LNCaP clone FGC (cell line): ENCODE measurements around the gene CCNT1.
"Not testable (repeated sequence)": the region's sequence is repeated elsewhere in the genome, so short reads cannot be mapped to it uniquely, and the experiment has no call there.

Experiments used
- DNase-seq: peaks from one replicate; pipeline ENCODE4 v3.0.0-alpha.2; 2011; ENCODE audit warnings: low read depth
- H3K4me3 ChIP-seq: 2 replicates; pipeline ENCODE4 v1.5.1; 2011; ENCODE audit warnings: mild to moderate bottlenecking, low read depth, low read length, control low read depth
- TF ChIP-seq, protein P1 (sequence below): IDR thresholded peaks from 2 replicates; pipeline ENCODE4 v1.5.1; 2012; ENCODE audit warnings: mild to moderate bottlenecking; ENCODE audit not compliant: control insufficient read depth, insufficient read depth; ENCODE audit errors: extremely low read depth

CCNT1 gene

DNA sequence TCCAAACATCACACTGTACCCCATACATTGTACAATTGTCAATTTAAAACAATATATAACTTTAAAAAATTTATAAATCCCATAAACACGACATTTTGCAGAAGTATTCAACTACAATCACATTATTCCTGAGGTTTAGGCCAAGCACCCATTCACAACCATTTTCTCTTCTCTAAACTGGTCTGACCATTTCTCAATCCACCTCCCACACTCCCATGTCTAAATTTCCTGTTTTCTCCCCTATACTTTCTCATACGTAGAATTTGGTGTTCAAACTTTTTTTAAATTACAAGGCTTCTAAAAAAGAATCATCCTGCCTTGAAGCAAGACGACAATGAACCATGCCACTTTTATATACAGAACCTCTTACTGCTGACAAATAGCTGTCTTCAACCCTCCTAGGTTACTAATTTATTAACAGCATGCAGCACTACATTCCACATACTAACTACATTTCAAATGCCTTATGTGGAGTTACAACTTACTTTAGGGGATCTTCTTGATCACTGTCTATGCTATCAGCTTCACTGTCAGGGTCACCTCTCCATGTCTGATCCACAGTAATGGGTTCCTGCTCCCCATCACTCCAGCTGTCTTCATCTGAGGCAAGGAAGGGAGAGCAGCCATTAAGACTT is 37.8 kb downstream of the CCNT1 start:
- DNase-seq: no peak
- TF ChIP-seq, protein P1, sequence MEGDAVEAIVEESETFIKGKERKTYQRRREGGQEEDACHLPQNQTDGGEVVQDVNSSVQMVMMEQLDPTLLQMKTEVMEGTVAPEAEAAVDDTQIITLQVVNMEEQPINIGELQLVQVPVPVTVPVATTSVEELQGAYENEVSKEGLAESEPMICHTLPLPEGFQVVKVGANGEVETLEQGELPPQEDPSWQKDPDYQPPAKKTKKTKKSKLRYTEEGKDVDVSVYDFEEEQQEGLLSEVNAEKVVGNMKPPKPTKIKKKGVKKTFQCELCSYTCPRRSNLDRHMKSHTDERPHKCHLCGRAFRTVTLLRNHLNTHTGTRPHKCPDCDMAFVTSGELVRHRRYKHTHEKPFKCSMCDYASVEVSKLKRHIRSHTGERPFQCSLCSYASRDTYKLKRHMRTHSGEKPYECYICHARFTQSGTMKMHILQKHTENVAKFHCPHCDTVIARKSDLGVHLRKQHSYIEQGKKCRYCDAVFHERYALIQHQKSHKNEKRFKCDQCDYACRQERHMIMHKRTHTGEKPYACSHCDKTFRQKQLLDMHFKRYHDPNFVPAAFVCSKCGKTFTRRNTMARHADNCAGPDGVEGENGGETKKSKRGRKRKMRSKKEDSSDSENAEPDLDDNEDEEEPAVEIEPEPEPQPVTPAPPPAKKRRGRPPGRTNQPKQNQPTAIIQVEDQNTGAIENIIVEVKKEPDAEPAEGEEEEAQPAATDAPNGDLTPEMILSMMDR: no peak
- H3K4me3 ChIP-seq: no peak overlapping the region

DNA sequence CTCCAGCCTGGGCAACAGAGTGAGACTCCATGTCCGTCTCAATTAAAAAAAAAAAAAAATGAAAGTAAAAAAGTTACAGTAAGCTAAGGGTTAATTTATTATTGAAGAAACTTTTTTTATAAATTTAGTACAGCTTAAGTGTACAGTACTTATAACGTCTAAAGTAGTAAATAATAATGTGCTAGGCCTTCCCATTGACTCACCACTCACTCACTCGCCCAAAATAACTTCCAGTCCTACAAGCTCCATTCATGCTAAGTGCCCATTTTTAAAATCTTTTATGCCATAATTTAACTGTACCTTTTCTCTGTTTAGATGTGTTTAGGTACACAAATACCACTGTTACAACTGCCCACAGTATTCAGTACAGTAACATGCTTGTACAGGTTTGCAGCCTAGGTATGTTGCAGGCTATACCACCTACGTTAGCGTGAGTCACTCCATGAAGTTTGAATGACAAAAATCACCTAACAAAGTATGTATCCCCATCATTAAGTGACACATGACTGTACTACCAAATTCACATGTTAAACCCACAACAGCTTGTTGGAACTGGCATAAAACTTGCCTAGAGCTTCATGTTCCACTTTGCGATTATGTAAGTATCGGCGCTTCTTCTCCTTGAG is 45.2 kb downstream of the CCNT1 start:
- TF ChIP-seq, protein P1: no peak
- no peak for DNase-seq
- H3K4me3 ChIP-seq: no peak overlapping the region

DNA sequence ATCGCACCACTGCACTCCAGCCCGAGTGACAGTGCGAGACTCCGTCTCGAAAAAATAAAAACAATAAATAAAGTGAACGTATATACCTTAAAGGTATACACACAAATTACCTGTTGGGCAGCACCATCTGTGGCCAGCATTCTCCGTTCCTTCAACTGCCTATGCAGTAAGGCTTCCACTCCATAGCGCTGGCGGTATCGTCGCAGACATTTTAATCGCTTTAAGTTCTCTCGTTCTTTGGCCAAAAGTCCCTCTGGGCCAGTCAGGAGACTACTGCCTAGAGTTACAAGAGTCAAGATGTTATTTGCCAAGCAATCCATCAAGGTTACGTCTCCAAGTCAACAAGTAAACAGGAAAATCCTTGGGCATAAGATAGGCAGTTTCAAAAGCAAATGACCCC is 47.5 kb downstream of the CCNT1 start:
- no peak overlapping the region for H3K4me3 ChIP-seq
- no peak for DNase-seq
- TF ChIP-seq, protein P1: no peak

DNA sequence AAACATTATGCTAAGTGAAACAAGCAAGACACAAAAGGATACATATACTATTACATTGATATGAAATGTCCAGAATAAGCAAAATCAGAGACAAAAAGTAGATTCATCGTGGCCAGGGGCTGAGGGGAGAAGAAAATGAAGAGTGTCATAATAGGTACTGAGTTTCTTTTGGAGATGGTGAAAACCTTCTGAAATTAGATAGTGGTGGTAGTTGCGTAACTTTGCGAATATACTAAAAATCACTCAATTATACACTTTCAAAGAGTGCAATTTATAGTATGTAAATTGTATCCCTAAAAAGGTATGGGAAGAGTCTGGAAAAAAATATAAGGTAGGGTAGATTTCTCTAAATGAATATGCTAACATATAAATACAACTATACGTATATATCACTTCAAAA is 56.6 kb downstream of the CCNT1 start:
- no peak overlapping the region for H3K4me3 ChIP-seq
- DNase-seq: no peak
- TF ChIP-seq, protein P1: no peak

DNA sequence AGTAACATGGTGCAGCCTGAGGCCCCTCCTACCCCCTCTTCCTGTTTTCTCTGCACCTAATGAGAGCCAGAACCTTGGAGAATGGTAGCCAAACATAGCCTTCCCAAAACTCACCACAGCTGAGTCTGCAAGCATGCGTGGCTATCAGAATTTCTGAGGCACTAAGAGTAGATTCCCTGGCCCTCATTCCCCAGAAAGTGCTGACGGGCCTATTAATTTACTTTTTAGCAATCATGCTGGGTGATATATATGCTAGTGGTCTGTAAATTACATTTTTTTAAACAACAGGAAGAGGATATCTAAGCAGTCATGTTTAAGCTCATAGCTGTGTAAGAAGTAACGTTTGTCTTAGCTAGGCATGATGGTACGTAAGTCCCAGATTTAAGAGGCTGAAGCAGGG is 64.8 kb downstream of the CCNT1 start:
- H3K4me3 ChIP-seq: no peak overlapping the region
- TF ChIP-seq, protein P1: no peak
- no peak for DNase-seq

DNA sequence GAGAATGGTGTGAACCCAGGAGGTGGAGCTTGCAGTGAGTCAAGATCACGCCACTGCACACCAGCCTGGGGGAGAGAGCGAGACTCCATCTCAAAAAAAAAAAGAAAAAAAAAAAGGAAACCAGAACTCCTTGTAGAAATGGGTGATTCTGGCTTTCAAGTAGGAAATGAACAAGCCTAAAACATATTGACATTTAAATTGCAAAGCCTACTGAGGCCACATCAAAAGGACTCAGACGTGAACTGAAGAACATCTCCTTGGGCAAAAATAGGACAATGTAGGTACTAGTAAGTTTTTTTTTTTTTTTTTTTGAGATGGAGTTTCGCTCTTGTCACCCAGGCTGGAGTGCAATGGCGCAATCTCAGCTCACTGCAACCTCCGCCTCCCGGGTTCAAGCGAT is 71.2 kb downstream of the CCNT1 start:
- not testable (repeated sequence) for DNase-seq, H3K4me3 ChIP-seq

DNA sequence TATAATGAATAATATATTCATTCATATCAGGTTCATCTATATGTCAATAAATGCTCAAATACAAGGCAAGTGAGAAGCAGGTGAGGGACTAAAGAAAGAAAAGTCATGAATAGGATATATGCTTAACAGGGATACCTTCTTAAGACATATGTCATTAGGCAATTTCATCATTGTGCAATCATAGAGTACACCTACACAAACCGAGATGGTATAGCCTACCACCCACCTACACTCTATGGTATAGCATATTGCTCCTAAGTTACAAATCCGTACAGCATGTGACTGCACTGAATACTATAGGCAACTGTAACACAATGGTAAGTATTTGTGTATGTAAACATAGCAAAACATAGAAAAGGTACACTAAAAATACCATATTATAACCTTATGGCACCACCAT is 73.5 kb downstream of the CCNT1 start:
- TF ChIP-seq, protein P1: no peak
- DNase-seq: no peak
- H3K4me3 ChIP-seq: no peak overlapping the region

DNA sequence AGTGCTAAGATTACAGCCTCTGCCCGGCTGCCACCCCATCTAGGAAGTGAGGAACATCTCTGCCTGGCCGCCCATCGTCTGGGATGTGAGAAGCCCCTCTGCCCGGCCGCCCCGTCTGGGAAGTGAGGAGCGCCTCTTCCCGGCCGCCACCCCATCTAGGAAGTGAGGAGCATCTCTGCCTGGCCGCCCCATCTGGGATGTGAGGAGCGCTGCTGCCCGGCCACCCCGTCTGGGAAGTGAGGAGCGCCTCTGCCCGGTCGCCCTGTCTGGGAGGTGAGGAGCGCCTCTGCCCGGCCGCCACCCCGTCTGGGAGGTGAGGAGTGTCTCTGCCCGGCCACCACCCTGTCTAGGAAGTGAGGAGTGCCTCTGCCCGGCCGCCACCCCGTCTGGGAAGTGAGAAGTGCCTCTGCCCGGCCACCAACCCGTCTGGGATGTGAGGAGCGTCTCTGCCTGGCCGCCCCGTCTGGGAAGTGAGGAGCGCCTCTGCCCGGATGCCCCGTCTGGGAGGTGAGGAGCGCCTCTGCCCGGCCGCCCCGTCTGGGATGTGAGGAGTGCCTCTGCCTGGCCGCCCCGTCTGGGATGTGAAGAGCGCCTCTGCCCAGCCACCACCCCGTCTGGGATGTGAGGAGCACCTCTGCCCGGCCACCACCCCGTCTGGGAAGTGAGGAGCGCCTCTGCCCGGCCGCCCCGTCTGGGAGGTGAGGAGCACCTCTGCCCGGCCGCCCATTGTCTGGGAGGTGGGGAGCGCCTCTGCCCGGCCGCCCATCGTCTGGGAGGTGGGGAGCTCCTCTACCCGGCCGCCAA is 74.6 kb downstream of the CCNT1 start:
- DNase-seq, H3K4me3 ChIP-seq: not testable (repeated sequence)
